SK-N-MC (cell line): ENCODE measurements around the gene ZNF697.

Experiments
- EZH2 ChIP-seq: fragments of 200-600 bp; sonication (generic); IDR thresholded peaks from one replicate; pipeline ENCODE4 v1.6.1; 2017; ENCODE audit warnings: antibody characterized with exemption
- POLR2AphosphoS5 ChIP-seq: IDR thresholded peaks from 2 replicates; pipeline ENCODE4 v1.6.1; 2012; ENCODE audit warnings: mild to moderate bottlenecking, low read depth, low read length, borderline replicate concordance

DNA sequence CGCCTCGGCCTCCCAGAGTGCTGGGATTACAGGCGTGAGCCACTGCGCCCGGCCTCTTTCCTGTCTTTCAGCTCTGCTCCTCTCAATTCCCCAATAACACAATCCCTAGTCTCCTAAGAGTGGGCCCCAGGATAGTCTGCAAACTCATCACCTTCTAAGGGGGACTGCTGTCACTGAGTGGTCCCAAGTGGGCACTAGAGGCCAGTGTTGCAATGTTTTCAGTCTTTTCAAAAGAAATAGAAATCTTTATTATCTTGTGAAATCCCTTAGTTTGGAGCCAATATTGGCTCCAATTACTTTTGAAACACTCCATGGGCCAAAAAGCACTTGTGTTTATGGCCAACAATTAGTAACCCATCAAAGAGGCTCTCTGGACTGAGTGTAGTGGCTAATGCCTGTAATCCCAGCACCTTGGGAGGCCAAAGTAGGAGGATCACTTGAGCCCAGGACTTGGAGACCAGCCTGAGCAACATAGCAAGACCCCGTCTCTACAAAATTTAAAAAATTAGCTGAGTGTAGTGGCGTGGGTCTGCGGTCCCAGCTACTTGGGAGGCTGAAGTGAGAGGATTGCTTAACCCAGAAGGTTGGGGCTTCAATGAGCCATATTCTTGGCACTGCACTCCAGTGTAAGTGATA, 28.6 kb upstream of the ZNF697 start:
- TF ChIP-seq EZH2 (no peak), POLR2AphosphoS5 (no peak)
